ENCODE results near the gene TRMU.

DNA sequence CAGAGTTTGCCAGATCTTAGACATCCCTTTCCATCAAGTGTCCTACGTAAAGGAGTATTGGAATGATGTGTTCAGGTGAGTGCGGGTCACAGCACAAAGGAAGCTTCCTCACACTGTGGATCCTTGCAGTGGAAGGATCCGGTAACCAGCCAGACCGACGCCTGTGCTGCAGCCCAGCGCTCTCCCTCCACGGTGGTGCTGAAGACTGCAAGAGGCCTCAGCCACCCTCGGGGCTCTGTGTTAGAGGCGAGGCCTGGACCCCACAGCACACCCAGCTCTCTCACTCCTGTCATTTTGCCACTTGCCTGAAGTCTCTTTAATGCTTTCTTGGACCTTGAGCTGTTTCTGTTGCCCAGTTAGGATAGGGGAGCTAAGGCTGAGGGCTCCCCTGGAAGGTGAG lies 2.4 kb downstream of the TRMU start:
- no peak for TF ChIP-seq TEAD4 (IDR thresholded peaks at IDR 0.05)
- no peak for TF ChIP-seq CREB1 (IDR thresholded peaks at IDR 0.05; ENCODE audit: low read depth)
- TF ChIP-seq FOXM1 (IDR thresholded peaks at IDR 0.05; ENCODE audit: borderline replicate concordance, low read depth) = no peak
- TF ChIP-seq EP300 (IDR thresholded peaks at IDR 0.05; ENCODE audit: borderline replicate concordance) = no peak
- no peak for TF ChIP-seq RAD21 (IDR thresholded peaks at IDR 0.05; ENCODE audit: low read depth)
- TF ChIP-seq TCF12 (IDR thresholded peaks at IDR 0.05; ENCODE audit: low read depth) = no peak
- TF ChIP-seq ZBTB7A (IDR thresholded peaks at IDR 0.05; ENCODE audit: low read depth) = no peak
- TF ChIP-seq MAX (IDR thresholded peaks at IDR 0.05) = no peak
- TF ChIP-seq REST (IDR thresholded peaks at IDR 0.05; ENCODE audit: low read depth) = peak; percentile 57
- no peak for TF ChIP-seq YY1 (IDR thresholded peaks at IDR 0.05; ENCODE audit: low read depth)
- TF ChIP-seq TAF1 (IDR thresholded peaks at IDR 0.05; ENCODE audit: low read depth) = no peak
- no peak for TF ChIP-seq CEBPB (IDR thresholded peaks at IDR 0.05)
- no peak for TF ChIP-seq EGR1 (IDR thresholded peaks at IDR 0.05)

Measured in Ishikawa (cell line).